Skeletal muscle satellite cell (primary cell): ENCODE results near the gene CCDC9B.

Experiments
- H3K27me3 ChIP-seq: 2 replicates; pipeline ENCODE4 v1.7.0; 2013; ENCODE audit warnings: low read length; ENCODE audit not compliant: control insufficient read depth, insufficient read depth
- H3K36me3 ChIP-seq: 2 replicates; pipeline ENCODE4 v1.7.0; 2013; ENCODE audit warnings: mild to moderate bottlenecking, control low read depth, low read length; ENCODE audit not compliant: insufficient read depth
- H3K4me1 ChIP-seq: 2 replicates; pipeline ENCODE4 v1.7.0; 2013; ENCODE audit warnings: low read length; ENCODE audit not compliant: control insufficient read depth, insufficient read depth
- H3K4me2 ChIP-seq: 2 replicates; pipeline ENCODE4 v1.7.0; 2013; ENCODE audit warnings: mild to moderate bottlenecking, low read length
- H3K4me3 ChIP-seq: 2 replicates; pipeline ENCODE4 v1.7.0; 2013; ENCODE audit warnings: low read length
- H3K9ac ChIP-seq: 2 replicates; pipeline ENCODE4 v1.7.0; 2013; ENCODE audit warnings: mild to moderate bottlenecking, low read depth, low read length, moderate library complexity
- H3K9me3 ChIP-seq: replicated peaks from 2 replicates; pipeline ENCODE4 v1.7.0; 2013; ENCODE audit warnings: mild to moderate bottlenecking, control low read depth, low read length

CCDC9B gene

GRCh38 chr15:40372981-40373380 lies 32.2 kb upstream of the CCDC9B start:
- H3K36me3 ChIP-seq = no peaks in the 10 kb centered on the region
- no peak overlapping the region for H3K4me3 ChIP-seq
- H3K4me2 ChIP-seq = no peak overlapping the region
- no peaks in the 10 kb centered on the region for H3K9me3 ChIP-seq
- peaks cover 6% of the 10 kb centered on the region for H3K4me1 ChIP-seq
- H3K9ac ChIP-seq = no peak overlapping the region
- H3K27me3 ChIP-seq = peaks cover 4% of the 10 kb centered on the region

GRCh38 chr15:40369971-40370370 lies 29.2 kb upstream of the CCDC9B start:
- Histone ChIP-seq H3K36me3 (no peaks in the 10 kb centered on the region), H3K4me3 (no peak overlapping the region), H3K27me3 (peaks cover 7% of the 10 kb centered on the region), H3K9ac (no peak overlapping the region), H3K4me1 (peaks cover 17% of the 10 kb centered on the region), H3K9me3 (no peaks in the 10 kb centered on the region), H3K4me2 (no peak overlapping the region)

GRCh38 chr15:40369474-40369869 lies 28.7 kb upstream of the CCDC9B start:
- Histone ChIP-seq H3K27me3 (peaks cover 7% of the 10 kb centered on the region), H3K9ac (no peak overlapping the region), H3K4me2 (no peak overlapping the region), H3K9me3 (no peaks in the 10 kb centered on the region), H3K4me3 (no peak overlapping the region), H3K4me1 (peaks cover 17% of the 10 kb centered on the region), H3K36me3 (no peaks in the 10 kb centered on the region)

- Histone ChIP-seq H3K9ac (peak overlapping the region; percentile 54), H3K4me3 (no peak overlapping the region)
These were observed 28.2 kb upstream of the CCDC9B start for GRCh38 chr15:40368719-40369473.

GRCh38 chr15:40367686-40368611 lies 27.2 kb upstream of the CCDC9B start:
- Histone ChIP-seq H3K9ac (peak overlapping the region; percentile 54), H3K4me2 (peak overlapping the region; percentile 83), H3K9me3 (no peaks in the 10 kb centered on the region), H3K27me3 (peaks cover 7% of the 10 kb centered on the region), H3K36me3 (no peaks in the 10 kb centered on the region), H3K4me1 (peaks cover 17% of the 10 kb centered on the region), H3K4me3 (peak overlapping the region; percentile 63)

More at GRCh38 chr15:40368719-40369473, 28.2 kb upstream of the CCDC9B start:
- Histone ChIP-seq H3K4me1 (peaks cover 17% of the 10 kb centered on the region), H3K36me3 (no peaks in the 10 kb centered on the region), H3K9me3 (no peaks in the 10 kb centered on the region), H3K27me3 (peaks cover 7% of the 10 kb centered on the region), H3K4me2 (no peak overlapping the region)

- no peaks in the 10 kb centered on the region for H3K9me3 ChIP-seq
- H3K4me1 ChIP-seq = peaks cover 17% of the 10 kb centered on the region
- no peaks in the 10 kb centered on the region for H3K36me3 ChIP-seq
- H3K4me2 ChIP-seq = peak overlapping the region; percentile 83
- peaks cover 8% of the 10 kb centered on the region for H3K27me3 ChIP-seq
- no peak overlapping the region for H3K9ac ChIP-seq
- H3K4me3 ChIP-seq = no peak overlapping the region
These were observed 26.6 kb upstream of the CCDC9B start for GRCh38 chr15:40367371-40367685.

- H3K9ac ChIP-seq = no peak overlapping the region
- no peaks in the 10 kb centered on the region for H3K9me3 ChIP-seq
- no peaks in the 10 kb centered on the region for H3K36me3 ChIP-seq
- peaks cover 17% of the 10 kb centered on the region for H3K4me1 ChIP-seq
- no peak overlapping the region for H3K4me3 ChIP-seq
- peak overlapping the region; percentile 83 for H3K4me2 ChIP-seq
- H3K27me3 ChIP-seq = peaks cover 14% of the 10 kb centered on the region
These were observed 26.0 kb upstream of the CCDC9B start for GRCh38 chr15:40366457-40367370.

GRCh38 chr15:40365624-40366456 lies 25.1 kb upstream of the CCDC9B start:
- no peak overlapping the region for H3K4me3 ChIP-seq
- no peak overlapping the region for H3K9ac ChIP-seq
- peaks cover 18% of the 10 kb centered on the region for H3K27me3 ChIP-seq
- H3K9me3 ChIP-seq = no peaks in the 10 kb centered on the region
- H3K36me3 ChIP-seq = no peaks in the 10 kb centered on the region
- H3K4me1 ChIP-seq = peaks cover 17% of the 10 kb centered on the region
- no peak overlapping the region for H3K4me2 ChIP-seq

- H3K27me3 ChIP-seq = peaks cover 26% of the 10 kb centered on the region
- no peaks in the 10 kb centered on the region for H3K36me3 ChIP-seq
- no peak overlapping the region for H3K4me2 ChIP-seq
- H3K9me3 ChIP-seq = no peaks in the 10 kb centered on the region
- H3K9ac ChIP-seq = no peak overlapping the region
- H3K4me1 ChIP-seq = peaks cover 17% of the 10 kb centered on the region
- no peak overlapping the region for H3K4me3 ChIP-seq
These were observed 24.3 kb upstream of the CCDC9B start for GRCh38 chr15:40365016-40365415.

GRCh38 chr15:40364251-40364650 lies 23.5 kb upstream of the CCDC9B start:
- no peak overlapping the region for H3K4me2 ChIP-seq
- H3K36me3 ChIP-seq = no peaks in the 10 kb centered on the region
- no peak overlapping the region for H3K4me3 ChIP-seq
- H3K27me3 ChIP-seq = peaks cover 33% of the 10 kb centered on the region
- no peaks in the 10 kb centered on the region for H3K9me3 ChIP-seq
- H3K4me1 ChIP-seq = peaks cover 17% of the 10 kb centered on the region
- no peak overlapping the region for H3K9ac ChIP-seq
